Pancreas (tissue), 10 donors: ENCODE results near the gene ABCG2. TPM values are rescaled to one million over a fixed set of nuclear protein-coding genes. Genes with fewer than 3 reads are reported as not detected.

Experiments
- ATAC-seq, 4 donors: fragments of 200-7000 bp; cut with Tn5 transposase; one replicate each; pipeline versions ENCODE4 v1.8.0 to v1.9.1; 2020; ENCODE audit warnings: mild to moderate bottlenecking in 4 of 4, moderate library complexity in 4 of 4
- DNase-seq, 6 donors: peaks; one replicate each; pipeline ENCODE4 v3.0.0-alpha.2; 2020
- FAIRE-seq: peaks from 2 replicates; lab custom pipeline; 2012; peaks lifted over from hg19 to GRCh38; lab: Jason Lieb, UNC
- H3K27ac ChIP-seq, 4 donors: fragments of 200-600 bp; sonication (generic); 1 replicate in 3 of 4; 2 replicates in 1 of 4; pipeline versions ENCODE4 v1.5.0 to v1.8.0; 2020
- H3K27me3 ChIP-seq, 4 donors: fragments of 200-600 bp; one replicate each; pipeline ENCODE4 v1.8.0; 2021
- H3K36me3 ChIP-seq, 3 donors: fragments of 200-600 bp; sonication (generic) in 1 of 3; one replicate each; pipeline versions ENCODE4 v1.5.0 to v1.8.0; 2020 to 2021
- H3K4me1 ChIP-seq, 3 donors: fragments of 200-600 bp; one replicate each; pipeline ENCODE4 v1.8.0; 2021
- H3K4me3 ChIP-seq, 4 donors: fragments of 200-600 bp; sonication (generic) in 2 of 4; one replicate each; pipeline versions ENCODE4 v1.5.0 to v1.8.0; 2020 to 2021
- H3K9me3 ChIP-seq, 4 donors: fragments of 200-600 bp; one replicate each; pipeline ENCODE4 v1.8.0; 2021
- CTCF ChIP-seq, 4 donors: fragments of 200-600 bp; sonication (generic) in 3 of 4; IDR thresholded peaks; one replicate each; pipeline versions ENCODE4 v1.5.0 to v1.8.0; 2021; ENCODE audit warnings: antibody characterized with exemption in 4 of 4
- WGBS, 2 donors: extraction: QIAGEN DNeasy Blood & Tissue Kit; methylation state at CpG; one replicate each; pipeline ENCODE4 v1.1.7; 2013; 5-methylcytosine and 5-hydroxymethylcytosine counted together
- intact Hi-C, 3 donors: fragments of 100-400 bp; cut with DNase I; formaldehyde crosslinking; loops; one replicate each; pipeline versions ENCODE4 v1.11.1 to v1.14.2; 2022
- polyA plus RNA-seq, 2 donors: library from polyadenylated mRNA; stranded (reverse); fragments of 200-250 nt; gene quantifications; one replicate each; pipeline ENCODE4 v1.2.3, GENCODE V29; 2013
- total RNA-seq, 6 donors: library from RNA; stranded (reverse); fragmentation: NEBNext Ultra II Directional in 4 of 6; extraction: Animal tissue kit (Norgen Biotek cat#: 25700) in 4 of 6; gene quantifications; one replicate each; pipeline versions ENCODE4 v1.2.1 to v1.2.4, GENCODE V29; 2021 to 2023
- donor health status: healthy with polysubstance abuse.
- donor health status: DM: no; HTN: no; CAD: no; lungs with moderate emphysema.
- donor health status: DM: no; HTN: no; CAD: no.
- donor health status: control.
- donor health status: control.
- donor health status: Bipolar disorder and iron deficiency.
- donor health status: DM: yes; HTN: yes; CAD: no.
- donor health status: DM: no; HTN: no; CAD: no.
- donor health status: DM: no; HTN: no; CAD: no.
- donor health status: DM: yes; HTN: yes; CAD: no.

ABCG2 gene
- total and polyA plus RNA-seq, 8 donors = 0.23 to 0.97 (median 0.45) TPM

GRCh38 chr4:88106205-88106604 is 52.2 kb downstream of the ABCG2 start:
- WGBS, 2 donors = 88 to 92% methylated on average over 3 of the region's 3 CpGs
- H3K27me3 ChIP-seq = no peaks in the 10 kb centered on the region
- no peak overlapping the region for H3K4me3 ChIP-seq
- no peak overlapping the region for H3K27ac ChIP-seq
- no peak for ATAC-seq
- intact Hi-C loops = no loop called here
- FAIRE-seq = no peak
- no peak for TF ChIP-seq CTCF (IDR thresholded peaks at IDR 0.05)
- H3K36me3 ChIP-seq = no peaks in the 10 kb centered on the region
- H3K4me1 ChIP-seq = peaks cover 0 to 12% (median 4%) of the 10 kb centered on the region in 3 donors
- no peaks in the 10 kb centered on the region for H3K9me3 ChIP-seq
- no peak for DNase-seq

- DNase-seq = no peak
- Histone ChIP-seq H3K27me3 (no peaks in the 10 kb centered on the region), H3K36me3 (no peaks in the 10 kb centered on the region), H3K27ac (no peak overlapping the region), H3K9me3 (no peaks in the 10 kb centered on the region), H3K4me1 (peaks cover 0 to 12% (median 4%) of the 10 kb centered on the region in 3 donors), H3K4me3 (no peak overlapping the region)
- 72 to 83% methylated on average over 4 of the region's 4 CpGs for WGBS, 2 donors
- no peak for TF ChIP-seq CTCF (IDR thresholded peaks at IDR 0.05)
- no peak for FAIRE-seq
- intact Hi-C loops = no loop called here
- no peak for ATAC-seq
These were observed 53.4 kb downstream of the ABCG2 start for GRCh38 chr4:88104902-88105610.

GRCh38 chr4:88102026-88102425 is 56.4 kb downstream of the ABCG2 start:
- 80 to 91% methylated on average over 7 of the region's 7 CpGs for WGBS, 2 donors
- intact Hi-C loops = no loop called here
- DNase-seq (no peak), ATAC-seq (no peak), FAIRE-seq (no peak)
- TF ChIP-seq CTCF (IDR thresholded peaks at IDR 0.05) = no peak
- H3K36me3 ChIP-seq = no peaks in the 10 kb centered on the region
- H3K27me3 ChIP-seq = no peaks in the 10 kb centered on the region
- no peak overlapping the region for H3K27ac ChIP-seq
- no peaks in the 10 kb centered on the region for H3K4me1 ChIP-seq
- no peak overlapping the region for H3K4me3 ChIP-seq
- H3K9me3 ChIP-seq = no peaks in the 10 kb centered on the region

GRCh38 chr4:88101165-88101564 is 57.3 kb downstream of the ABCG2 start:
- FAIRE-seq (no peak), DNase-seq (no peak), ATAC-seq (peak in 2 of 4 donors; percentile 59 to 75)
- intact Hi-C loops = no loop called here
- Histone ChIP-seq H3K4me3 (no peak overlapping the region), H3K27ac (no peak overlapping the region), H3K4me1 (no peaks in the 10 kb centered on the region), H3K9me3 (no peaks in the 10 kb centered on the region), H3K36me3 (no peaks in the 10 kb centered on the region), H3K27me3 (no peaks in the 10 kb centered on the region)
- WGBS, 2 donors = 84 to 89% methylated on average over 6 of the region's 6 CpGs
- TF ChIP-seq CTCF (IDR thresholded peaks at IDR 0.05) = no peak

- Histone ChIP-seq H3K9me3 (no peaks in the 10 kb centered on the region), H3K36me3 (no peaks in the 10 kb centered on the region), H3K27me3 (no peaks in the 10 kb centered on the region), H3K4me3 (no peak overlapping the region), H3K4me1 (no peaks in the 10 kb centered on the region), H3K27ac (no peak overlapping the region)
- FAIRE-seq (no peak), ATAC-seq (no peak), DNase-seq (no peak)
- TF ChIP-seq CTCF (IDR thresholded peaks at IDR 0.05) = no peak
- 80 to 88% methylated on average over 4 of the region's 4 CpGs for WGBS, 2 donors
- intact Hi-C loops = no loop called here
These were observed 59.3 kb downstream of the ABCG2 start for GRCh38 chr4:88098993-88099752.
